Panc1 (cell line): ENCODE results near the gene UBE2QL1. TPM values are rescaled to one million over a fixed set of nuclear protein-coding genes. Genes with fewer than 3 reads are reported as not detected.

ENCODE experiments used
- ATAC-seq: fragments of 200-7000 bp; cut with Tn5 transposase; 2 replicates; pipeline ENCODE4 v1.9.1; 2020; ENCODE audit warnings: mild to moderate bottlenecking, moderate library complexity
- Bru-seq: library from RNA; stranded (reverse); fragments of 400-500 nt; gene quantifications from one replicate; lab custom pipeline; 2021; lab: Mats Ljungman, UMichigan
- BruChase-seq, 2 experiments: library from RNA; stranded (reverse); fragments of 400-500 nt; gene quantifications; one replicate each; lab custom pipeline; 2021; lab: Mats Ljungman, UMichigan
- BruUV-seq: library from RNA; stranded (reverse); fragments of 400-500 nt; replicated peaks from 2 replicates; lab custom pipeline; 2021; lab: Mats Ljungman, UMichigan
- CTCF ChIA-PET: fragments of 300-600 bp; sonication (Branson Sonifier 250); formaldehyde crosslinking; loops from one replicate; lab custom pipeline; 2022; ENCODE audit warnings: antibody characterized with exemption; lab: Charles Lee
- POLR2A ChIA-PET: fragments of 300-600 bp; sonication (Branson Sonifier 250); formaldehyde crosslinking; loops from one replicate; lab custom pipeline; 2022; ENCODE audit warnings: antibody characterized with exemption; lab: Charles Lee
- DNase-seq: peaks from one replicate; pipeline ENCODE4 v3.0.0-alpha.2; 2010; ENCODE audit warnings: low read depth, low spot score
- H3K27ac ChIP-seq: 2 replicates; pipeline ENCODE4 v1.5.1; 2011; ENCODE audit warnings: mild to moderate bottlenecking, low read length, inconsistent platforms
- H3K27me3 ChIP-seq: fragments of 200-500 bp; sonication (Bioruptor generic); 2 replicates; pipeline ENCODE4 v1.6.0; 2014; ENCODE audit warnings: low read length, inconsistent platforms; ENCODE audit not compliant: control insufficient read depth, insufficient read depth
- H3K36me3 ChIP-seq: fragments of 200-500 bp; sonication (Bioruptor generic); 2 replicates; pipeline ENCODE4 v1.5.1; 2014; ENCODE audit warnings: inconsistent platforms, mild to moderate bottlenecking, low read length, moderate library complexity; ENCODE audit not compliant: control insufficient read depth, insufficient read depth
- H3K4me1 ChIP-seq: 2 replicates; pipeline ENCODE4 v1.5.1; 2011; ENCODE audit warnings: inconsistent platforms, mild to moderate bottlenecking, low read length, moderate library complexity; ENCODE audit not compliant: control insufficient read depth, insufficient read depth
- H3K4me3 ChIP-seq, 2 experiments: 2 replicates each; pipeline ENCODE4 v1.5.1; 2011 to 2012; ENCODE audit warnings: low read depth in 2 of 2, low read length in 2 of 2, mild to moderate bottlenecking in 2 of 2, inconsistent platforms in 1 of 2, moderate library complexity in 1 of 2
- H3K9me3 ChIP-seq: fragments of 200-500 bp; sonication (Bioruptor generic); 2 replicates; pipeline ENCODE4 v1.5.1; 2014; ENCODE audit warnings: low read depth, mild to moderate bottlenecking, inconsistent platforms, low read length, moderate library complexity; ENCODE audit not compliant: control insufficient read depth, insufficient read depth
- CTCF ChIP-seq: fragments of 450-650 bp; IDR thresholded peaks from 2 replicates; pipeline ENCODE4 v1.5.1; 2017; ENCODE audit warnings: mild to moderate bottlenecking
- POLR2AphosphoS5 ChIP-seq: IDR thresholded peaks from 2 replicates; pipeline ENCODE4 v1.6.1; 2012; ENCODE audit warnings: mild to moderate bottlenecking, low read depth, low read length, moderate library complexity
- REST ChIP-seq, 2 experiments: IDR thresholded peaks; 2 replicates each; pipeline ENCODE4 v1.6.1; 2011 to 2012; ENCODE audit warnings: low read depth in 2 of 2, control low read depth in 1 of 2, low read length in 1 of 2, mild to moderate bottlenecking in 1 of 2, moderate library complexity in 1 of 2; ENCODE audit not compliant: insufficient read depth in 1 of 2
- SIN3A ChIP-seq: IDR thresholded peaks from 2 replicates; pipeline ENCODE4 v1.6.1; 2012; ENCODE audit warnings: low read depth, mild to moderate bottlenecking, low read length, moderate library complexity, borderline replicate concordance; ENCODE audit not compliant: insufficient read depth
- TCF7L2 ChIP-seq: IDR thresholded peaks from 2 replicates; pipeline ENCODE4 v1.6.1; 2011; ENCODE audit warnings: mild to moderate bottlenecking, low read depth, low read length, inconsistent platforms
- in situ Hi-C: cut with HindIII; loops from 2 replicates; pipeline ENCODE4 v1.10.0; 2016; ENCODE audit warnings: low sequenced_read_pairs, low pct_unique_long_range_greater_than_20kb
- intact Hi-C: fragments of 100-400 bp; cut with micrococcal nuclease; formaldehyde crosslinking; loops from one replicate; pipeline ENCODE4 v1.10.0; 2022; ENCODE audit not compliant: unreplicated experiment
- long read RNA-seq: library from polyadenylated mRNA; unstranded; transcript quantifications from one replicate; pipeline ENCODE4 v2.0.0, GENCODE V29; 2021; ENCODE audit not compliant: unreplicated experiment
- polyA plus RNA-seq: library from polyadenylated mRNA; unstranded; fragments of >200 nt; gene quantifications from one replicate; pipeline ENCODE4 v1.2.1, GENCODE V29; 2012; ENCODE audit warnings: missing spikeins; ENCODE audit not compliant: insufficient read length
- total RNA-seq: library from RNA; stranded (reverse); gene quantifications from one replicate; pipeline ENCODE4 v1.2.1, GENCODE V29; 2021; ENCODE audit not compliant: unreplicated experiment

Gene UBE2QL1
- total RNA-seq (not detected), Bru-seq, nascent RNA (percentile 2 among the genes with signal in this experiment), BruChase-seq, experiment 1, labeled RNA remaining after a 2-hour chase (not detected), BruChase-seq, experiment 2, labeled RNA remaining after a 6-hour chase (not detected)
- polyA plus RNA-seq = not detected
- long read RNA-seq = 0 reads

GRCh38 chr5:6448622-6449464 lies at the start of gene UBE2QL1:
Gene UBE2QL1, plus strand, starts transcription at chr5:6448859. Its CDS starts 35 bp downstream, at chr5:6448894.
- TF ChIP-seq TCF7L2 (no peak), POLR2AphosphoS5 (no peak), SIN3A (no peak), REST (IDR thresholded peaks at IDR 0.05; ENCODE audit: insufficient read depth in 1 of 2, low read depth in 2 of 2, low read length in 1 of 2) (no peak), CTCF (no peak)
- intact Hi-C loops (no loop called here), in situ Hi-C loops (no loop called here)
- H3K27me3 ChIP-seq = peaks cover 31% of the 10 kb centered on the region
- H3K27ac ChIP-seq = no peak within 1 kb of the TSS
- DNase-seq = no peak
- ChIA-PET CTCF (no interaction called here), POLR2A (interaction anchor here (0.7 kb wide), 1 partner anchor 19 kb away, joined by 3 read pairs; no protein-coding TSS in a partner anchor)
- no peaks in the 10 kb centered on the region for H3K36me3 ChIP-seq
- peak within 1 kb of the TSS in 1 of 2 experiments; percentile 1; a peak in 1 of 4 replicates for H3K4me3 ChIP-seq
- H3K9me3 ChIP-seq = no peaks in the 10 kb centered on the region
- ATAC-seq = peak; percentile 47
- H3K4me1 ChIP-seq = no peaks in the 10 kb centered on the region
- BruUV-seq = no TSS peak

- no peaks in the 10 kb centered on the region for H3K4me1 ChIP-seq
- H3K4me3 ChIP-seq = no peak overlapping the region
- DNase-seq = no peak
- no peak overlapping the region for H3K27ac ChIP-seq
- no peak for ATAC-seq
- peaks cover 22% of the 10 kb centered on the region for H3K27me3 ChIP-seq
- no TSS peak for BruUV-seq
- POLR2A ChIA-PET = no interaction called here
- in situ Hi-C loops = no loop called here
- intact Hi-C loops = no loop called here
- CTCF ChIA-PET = no interaction called here
- H3K9me3 ChIP-seq = no peaks in the 10 kb centered on the region
- TF ChIP-seq TCF7L2 (no peak), POLR2AphosphoS5 (no peak), REST (IDR thresholded peaks at IDR 0.05; ENCODE audit: insufficient read depth in 1 of 2, low read depth in 2 of 2, low read length in 1 of 2) (no peak), CTCF (no peak), SIN3A (no peak)
- no peaks in the 10 kb centered on the region for H3K36me3 ChIP-seq
These were observed 48.4 kb upstream of the UBE2QL1 start for GRCh38 chr5:6399980-6400910.
